Hair follicle dermal papilla cell (primary cell): ENCODE measurements around the gene RPL32. TPM values are rescaled to one million over a fixed set of nuclear protein-coding genes. Genes with fewer than 3 reads are reported as not detected.

Source experiments
- small RNA-seq: library from RNA; depleted of rRNA; stranded (forward); fragments of <200 nt; gene quantifications from one replicate; pipeline ENCODE3, GENCODE V24; 2012
- total RNA-seq: library from RNA; depleted of rRNA; stranded (reverse); fragments of >200 nt; gene quantifications from 2 replicates; pipeline ENCODE4 v1.2.3, GENCODE V29; 2012

RPL32 gene
- total RNA-seq, result 414 and 564 TPM in 2 replicates

GRCh38 chr3:12841149-12841969 is at the start of gene RPL32:
RPL32 (minus strand) TSS chr3:12841565; CDS start chr3:12840237, 1,328 bp downstream.

GRCh38 chr3:12796171-12797123 is 44.9 kb downstream of the RPL32 start, which contains the start of gene CAND2:
CAND2 (plus strand) TSS chr3:12796680; CDS start chr3:12796721, 41 bp downstream.

Small RNAs within 50 kb of the gene (small RNA-seq; reads per million reads assigned to genes)
- gene AC034198.1, result not detected

Other genes with a start within 250 kb of the RPL32 start
- 124 and 130 TPM in 2 replicates for gene RAF1, start 177.4 kb downstream of the RPL32 start, total RNA-seq
- gene TMEM40, start 82.3 kb downstream of the RPL32 start, total RNA-seq, result 0.24 TPM in 1 of 2 replicates, not detected in the other
- gene CAND2, start 44.9 kb downstream of the RPL32 start, total RNA-seq, result 13.1 and 15.7 TPM in 2 replicates
- 40.3 and 45.3 TPM in 2 replicates for gene IQSEC1, start 231.9 kb upstream of the RPL32 start, total RNA-seq